ENCODE results near the gene RPGRIP1.

GRCh38 chr14:21320913-21321312, 41.0 kb downstream of the RPGRIP1 start:
- TF ChIP-seq CTCF (conservative IDR thresholded peaks at IDR 0.05; ENCODE audit: low read depth, low read length) = no peak
- TF ChIP-seq POLR2A (IDR thresholded peaks at IDR 0.05; ENCODE audit: low read depth, low read length) = no peak
- TF ChIP-seq NFE2L2 (IDR thresholded peaks at IDR 0.05; ENCODE audit: low read depth, low read length) = no peak

All from IMR-90 (cell line).